Left hindlimb (tissue), 1 donor: ENCODE data around the gene CCDC87.
A peak's percentile ranks its signal among the peaks of the same experiment; 100 is the strongest.
"Not testable (repeated sequence)": the region's sequence is repeated elsewhere in the genome, so short reads cannot be mapped to it uniquely, and the experiment has no call there.

Experiments used
- DNase-seq: peaks from one replicate; pipeline ENCODE4 v3.0.0-alpha.2; 2018

Gene CCDC87

GRCh38 chr11:66614073-66614472, 21.2 kb upstream of the CCDC87 start:
- no peak for DNase-seq

GRCh38 chr11:66612458-66612857, 19.6 kb upstream of the CCDC87 start:
- DNase-seq: no peak

- no peak for DNase-seq
Observed at GRCh38 chr11:66609721-66610617, 17.1 kb upstream of the CCDC87 start.

- peak; percentile 88 for DNase-seq
Observed at GRCh38 chr11:66607126-66607834, 14.4 kb upstream of the CCDC87 start.

- not testable (repeated sequence) for DNase-seq
Observed at GRCh38 chr11:66606608-66607007, 13.7 kb upstream of the CCDC87 start.

GRCh38 chr11:66604155-66604554, 11.3 kb upstream of the CCDC87 start:
- no peak for DNase-seq

- DNase-seq: no peak
Observed at GRCh38 chr11:66603072-66603471, 10.2 kb upstream of the CCDC87 start.

- no peak for DNase-seq
Observed at GRCh38 chr11:66600631-66601233, 7.9 kb upstream of the CCDC87 start.

GRCh38 chr11:66600219-66600618, 7.4 kb upstream of the CCDC87 start:
- no peak for DNase-seq

- DNase-seq: no peak
Observed at GRCh38 chr11:66598993-66599392, 6.1 kb upstream of the CCDC87 start.

- peak; percentile 40 for DNase-seq
Observed at GRCh38 chr11:66595245-66595904, 2.5 kb upstream of the CCDC87 start.

GRCh38 chr11:66593650-66594049, 787 bp upstream of the CCDC87 start:
- DNase-seq: no peak

GRCh38 chr11:66593303-66593635, 406 bp upstream of the CCDC87 start:
- no peak for DNase-seq

- DNase-seq: no peak
Observed at GRCh38 chr11:66591175-66591574, 1.7 kb downstream of the CCDC87 start.

- DNase-seq: no peak
Observed at GRCh38 chr11:66589996-66590675, 2.7 kb downstream of the CCDC87 start.

- DNase-seq: not testable (repeated sequence)
Observed at GRCh38 chr11:66589315-66589714, 3.5 kb downstream of the CCDC87 start.

- no peak for DNase-seq
Observed at GRCh38 chr11:66586136-66586535, 6.7 kb downstream of the CCDC87 start.

- DNase-seq: not testable (repeated sequence)
Observed at GRCh38 chr11:66585447-66585846, 7.4 kb downstream of the CCDC87 start.

- not testable (repeated sequence) for DNase-seq
Observed at GRCh38 chr11:66582565-66583147, 10.2 kb downstream of the CCDC87 start.

- no peak for DNase-seq
Observed at GRCh38 chr11:66581261-66581660, 11.6 kb downstream of the CCDC87 start.

- no peak for DNase-seq
Observed at GRCh38 chr11:66580803-66581202, 12.1 kb downstream of the CCDC87 start.

- peak; percentile 78 for DNase-seq
Observed at GRCh38 chr11:66579017-66579606, 13.8 kb downstream of the CCDC87 start.
